Measurements from ENCODE around the gene STARD5.

STARD5 gene

GRCh38 chr15:81347910-81348309 lies 24.0 kb upstream of the STARD5 start:
- H3K4me3 ChIP-seq (ENCODE audit: low read depth, low read length): no peak overlapping the region
- TF ChIP-seq CTCF (IDR thresholded peaks at IDR 0.05; ENCODE audit: borderline replicate concordance, insufficient read depth, low read depth, low read length): no peak

- no peak for TF ChIP-seq CTCF (IDR thresholded peaks at IDR 0.05; ENCODE audit: borderline replicate concordance, insufficient read depth, low read depth, low read length)
Measured at GRCh38 chr15:81346611-81347010, 22.7 kb upstream of the STARD5 start.

GRCh38 chr15:81343371-81343770 lies 19.4 kb upstream of the STARD5 start:
- H3K4me3 ChIP-seq (ENCODE audit: low read depth, low read length): no peak overlapping the region
- no peak for TF ChIP-seq CTCF (IDR thresholded peaks at IDR 0.05; ENCODE audit: borderline replicate concordance, insufficient read depth, low read depth, low read length)

More at GRCh38 chr15:81346611-81347010, 22.7 kb upstream of the STARD5 start:
- H3K4me3 ChIP-seq (ENCODE audit: low read depth, low read length): no peak overlapping the region

- no peak for TF ChIP-seq CTCF (IDR thresholded peaks at IDR 0.05; ENCODE audit: borderline replicate concordance, insufficient read depth, low read depth, low read length)
- no peak overlapping the region for H3K4me3 ChIP-seq (ENCODE audit: low read depth, low read length)
Measured at GRCh38 chr15:81341351-81341750, 17.4 kb upstream of the STARD5 start.

GRCh38 chr15:81339851-81340250 lies 15.9 kb upstream of the STARD5 start:
- no peak overlapping the region for H3K4me3 ChIP-seq (ENCODE audit: low read depth, low read length)
- TF ChIP-seq CTCF (IDR thresholded peaks at IDR 0.05; ENCODE audit: borderline replicate concordance, insufficient read depth, low read depth, low read length): no peak

- no peak for TF ChIP-seq CTCF (IDR thresholded peaks at IDR 0.05; ENCODE audit: borderline replicate concordance, insufficient read depth, low read depth, low read length)
- no peak overlapping the region for H3K4me3 ChIP-seq (ENCODE audit: low read depth, low read length)
Measured at GRCh38 chr15:81339321-81339720, 15.4 kb upstream of the STARD5 start.

GRCh38 chr15:81338170-81339007 lies 14.4 kb upstream of the STARD5 start:
- no peak overlapping the region for H3K4me3 ChIP-seq (ENCODE audit: low read depth, low read length)

More at GRCh38 chr15:81338170-81339007, 14.4 kb upstream of the STARD5 start:
- TF ChIP-seq CTCF (IDR thresholded peaks at IDR 0.05; ENCODE audit: borderline replicate concordance, insufficient read depth, low read depth, low read length): no peak

All from GM12875 (cell line).